Smooth muscle cell of the brain vasculature (primary cell): Measurements from ENCODE around the gene ATG2B.
A peak's percentile ranks its signal among the peaks of the same experiment; 100 is the strongest.
"Not testable (repeated sequence)": the region's sequence is repeated elsewhere in the genome, so short reads cannot be mapped to it uniquely, and the experiment has no call there.

Experiments
- DNase-seq: peaks from one replicate; pipeline ENCODE4 v3.0.0-alpha.2; 2012; ENCODE audit warnings: low read depth, low spot score

The ATG2B gene

GRCh38 chr14:96252323-96252998 is 110.7 kb downstream of the ATG2B start:
- no peak for DNase-seq

GRCh38 chr14:96251656-96252155 is 111.4 kb downstream of the ATG2B start:
- DNase-seq, result no peak

DNA sequence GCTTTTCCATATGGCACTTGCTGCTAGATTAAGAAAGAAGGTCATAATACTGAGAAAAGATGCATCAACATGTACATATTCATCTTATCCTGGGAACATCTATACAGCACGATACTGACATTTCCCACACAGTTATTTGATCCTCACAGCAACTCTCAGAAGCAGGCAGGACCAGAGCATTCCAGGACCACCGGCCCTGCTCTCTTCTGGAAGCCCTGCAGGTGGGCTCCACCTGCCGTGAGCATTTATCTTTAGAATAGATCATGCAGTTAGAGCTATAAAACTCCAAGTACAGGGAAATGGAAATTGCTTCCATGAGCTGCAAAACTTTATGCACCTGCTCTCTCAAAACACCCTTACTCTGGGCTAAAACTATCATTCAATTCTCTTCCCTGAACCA is 112.7 kb downstream of the ATG2B start:
- no peak for DNase-seq

GRCh38 chr14:96249029-96249428 is 114.1 kb downstream of the ATG2B start:
- no peak for DNase-seq

DNA sequence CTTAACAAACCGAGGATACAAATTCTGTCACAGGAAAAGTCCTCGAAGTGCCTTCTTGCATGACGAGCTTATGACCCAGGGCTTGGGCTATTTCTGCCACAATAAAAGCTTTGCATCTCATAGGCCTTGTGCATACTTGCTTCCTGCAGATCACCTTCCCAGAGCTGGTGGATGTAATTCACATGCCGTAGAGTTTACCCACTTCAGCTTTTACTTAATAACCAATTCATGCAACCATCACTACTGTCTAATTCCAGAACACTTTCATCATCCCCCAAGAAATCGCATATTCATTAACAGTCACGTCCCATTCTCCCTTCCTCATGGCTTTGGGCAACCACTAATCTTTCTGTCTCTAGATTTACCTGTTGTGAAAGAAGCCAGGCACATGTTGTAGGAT is 116.1 kb downstream of the ATG2B start:
- no peak for DNase-seq

DNA sequence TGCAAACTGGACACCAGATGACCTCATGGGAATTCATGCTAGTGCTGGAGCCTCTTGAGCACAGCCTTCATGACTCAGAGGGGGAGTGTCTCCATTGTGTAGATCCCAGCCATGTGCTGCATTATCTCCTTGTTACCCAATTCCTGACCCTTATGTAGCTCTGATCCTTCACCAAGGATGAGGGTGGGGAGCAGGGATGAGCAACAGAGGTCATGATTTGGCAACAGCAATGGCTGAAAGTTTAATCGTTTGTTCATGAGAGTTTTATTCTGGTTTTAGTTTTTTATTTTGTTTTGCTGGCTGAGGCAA is 116.6 kb downstream of the ATG2B start:
- peak; percentile 54 for DNase-seq

DNA sequence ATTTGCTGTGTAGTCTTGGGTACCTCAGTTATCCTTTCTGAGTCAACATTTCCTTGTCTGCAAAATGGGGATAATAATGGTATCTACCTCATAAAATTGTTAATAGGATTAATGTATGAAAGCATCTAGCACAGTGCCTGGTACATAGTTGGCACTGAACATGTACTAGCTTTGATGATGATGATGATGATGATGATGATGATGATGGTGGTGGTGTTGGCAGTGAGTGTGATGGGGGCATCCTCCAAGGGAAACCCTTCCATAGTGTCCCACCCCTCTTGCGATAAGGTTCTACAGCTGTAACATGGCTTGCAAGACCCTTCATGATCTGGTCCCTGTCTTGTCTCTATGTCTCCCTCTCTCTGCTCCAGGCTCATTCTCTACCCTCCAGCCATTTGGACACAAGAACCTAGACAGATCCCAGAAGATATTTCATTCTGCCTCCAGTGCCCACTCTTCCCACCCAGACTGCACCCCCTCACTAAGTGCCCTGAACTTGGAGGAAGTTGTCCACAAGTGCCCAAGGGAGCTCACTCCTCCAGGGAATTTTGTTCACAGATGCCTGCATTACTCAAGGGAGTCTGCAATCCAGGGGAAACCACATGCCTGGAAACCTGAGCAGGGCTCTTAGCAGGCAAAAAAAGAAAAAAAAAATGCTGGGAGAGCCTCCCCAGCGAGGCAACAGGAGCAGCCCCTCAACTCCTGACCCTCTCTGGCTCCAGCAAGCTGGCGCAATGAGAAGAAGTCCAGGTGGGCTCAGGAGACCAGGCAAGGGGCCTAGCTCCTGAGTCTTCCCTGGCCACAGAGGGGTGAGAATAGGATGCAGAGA is 117.2 kb downstream of the ATG2B start:
- DNase-seq, result no peak

GRCh38 chr14:96245074-96245473 is 118.1 kb downstream of the ATG2B start:
- DNase-seq, result not testable (repeated sequence)

- no peak for DNase-seq
Observed at GRCh38 chr14:96243785-96244184, 119.4 kb downstream of the ATG2B start.

- no peak for DNase-seq
Observed at GRCh38 chr14:96242126-96242525, 121.0 kb downstream of the ATG2B start.

DNA sequence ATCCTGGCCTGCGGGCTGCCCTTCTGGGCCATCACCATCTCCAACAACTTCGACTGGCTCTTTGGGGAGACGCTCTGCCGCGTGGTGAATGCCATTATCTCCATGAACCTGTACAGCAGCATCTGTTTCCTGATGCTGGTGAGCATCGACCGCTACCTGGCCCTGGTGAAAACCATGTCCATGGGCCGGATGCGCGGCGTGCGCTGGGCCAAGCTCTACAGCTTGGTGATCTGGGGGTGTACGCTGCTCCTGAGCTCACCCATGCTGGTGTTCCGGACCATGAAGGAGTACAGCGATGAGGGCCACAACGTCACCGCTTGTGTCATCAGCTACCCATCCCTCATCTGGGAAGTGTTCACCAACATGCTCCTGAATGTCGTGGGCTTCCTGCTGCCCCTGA is 122.5 kb downstream of the ATG2B start:
- no peak for DNase-seq

DNA sequence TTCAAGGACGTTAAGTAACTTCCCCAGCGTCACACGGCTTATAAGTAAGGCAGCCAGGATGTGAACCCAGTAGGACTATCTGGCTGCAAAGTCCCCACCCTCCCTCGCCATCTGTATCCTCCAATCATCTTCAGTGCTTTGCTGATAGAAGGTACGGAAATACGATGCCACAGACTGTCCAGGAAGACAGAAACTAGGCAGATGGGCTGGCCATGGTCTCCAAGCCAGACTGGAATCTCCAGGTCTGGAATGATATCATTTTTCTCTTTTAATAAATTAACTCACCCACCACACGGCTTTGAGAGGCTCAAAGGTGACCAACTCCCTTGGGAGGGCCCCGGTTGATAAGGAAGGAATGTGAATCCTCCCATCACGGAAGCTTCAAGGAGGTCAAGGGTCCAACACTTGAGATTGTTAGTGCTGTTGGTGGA is 123.4 kb downstream of the ATG2B start:
- DNase-seq, result no peak

DNA sequence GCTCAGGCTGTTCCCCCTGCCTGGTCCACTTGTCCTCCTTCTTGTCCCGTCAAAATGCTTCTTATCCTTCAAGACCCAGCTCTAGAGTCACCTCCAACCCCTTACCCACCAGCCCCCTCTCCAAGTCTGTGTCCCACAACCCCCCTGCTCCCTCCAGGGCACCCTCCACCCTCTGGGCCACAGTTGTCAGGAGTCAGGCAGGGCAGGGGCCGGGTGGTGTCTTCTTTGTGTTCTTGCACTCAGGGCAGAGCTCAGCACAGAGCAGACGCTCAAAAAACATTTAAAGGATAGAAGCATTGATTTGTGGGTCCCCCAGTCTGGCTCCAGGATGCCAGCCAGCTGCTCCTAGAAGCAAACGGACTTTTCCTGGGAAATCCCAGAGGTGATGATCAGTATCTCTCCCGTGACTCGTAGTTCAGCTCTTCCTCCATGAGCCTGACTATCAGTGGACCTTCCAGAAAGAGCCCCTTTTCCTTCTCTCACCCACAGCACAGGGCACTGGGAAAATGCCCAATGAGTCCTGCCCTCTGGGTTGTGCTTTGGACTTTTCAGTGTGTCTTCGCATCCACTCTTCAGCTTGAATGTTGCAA is 124.4 kb downstream of the ATG2B start:
- no peak for DNase-seq

- DNase-seq, result no peak
Observed at GRCh38 chr14:96237641-96238040, 125.5 kb downstream of the ATG2B start.

GRCh38 chr14:96235426-96235825 is 127.7 kb downstream of the ATG2B start:
- DNase-seq, result no peak

DNA sequence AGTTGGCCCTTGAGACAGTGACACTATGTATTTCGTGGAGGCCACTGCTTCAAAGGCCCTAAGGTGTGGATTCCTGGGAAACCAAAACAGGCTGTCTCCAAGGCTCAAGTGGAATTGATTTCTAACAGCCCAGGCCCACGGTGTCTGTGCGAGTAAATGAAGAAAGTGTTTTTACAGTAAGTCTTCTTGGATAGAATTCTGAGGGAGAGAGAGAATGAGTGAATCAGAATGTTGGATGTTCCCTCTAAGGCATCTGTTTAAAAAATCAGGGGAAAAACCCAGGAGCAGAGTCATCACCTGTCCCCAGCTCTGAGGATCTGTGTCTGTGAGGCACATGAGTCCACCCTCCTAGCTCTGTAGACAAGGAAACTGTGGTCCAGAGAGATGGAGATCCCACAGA is 129.5 kb downstream of the ATG2B start:
- DNase-seq, result no peak

DNA sequence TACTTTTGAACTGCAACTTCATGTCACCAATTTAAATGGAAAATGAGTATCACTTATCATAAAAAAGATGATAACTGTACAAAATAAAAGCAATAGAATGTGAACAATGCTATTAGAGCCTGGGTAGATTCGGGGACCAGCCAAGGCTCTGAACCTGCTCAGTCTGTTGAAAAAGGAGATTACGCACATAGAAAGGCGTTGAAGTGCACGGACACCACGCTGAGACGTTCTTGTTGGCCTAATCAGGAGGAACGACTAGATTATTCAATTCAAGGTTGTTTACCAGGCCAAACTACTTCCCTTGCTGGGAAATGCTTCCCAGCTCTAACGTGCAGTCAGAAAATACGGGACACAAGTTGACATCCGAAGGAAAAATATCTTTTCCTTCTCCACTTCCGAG is 130.6 kb downstream of the ATG2B start:
- DNase-seq, result no peak

GRCh38 chr14:96231526-96232130 is 131.5 kb downstream of the ATG2B start:
- no peak for DNase-seq

- no peak for DNase-seq
Observed at GRCh38 chr14:96231056-96231455, 132.1 kb downstream of the ATG2B start.

- no peak for DNase-seq
Observed at GRCh38 chr14:96229315-96229714, 133.8 kb downstream of the ATG2B start.
